Activated B cell treated with CpG ODN at 0.5 μM for 24 hours (primary cell): Measurements from ENCODE around the gene ZNF473. TPM values are rescaled to one million over a fixed set of nuclear protein-coding genes. Genes with fewer than 3 reads are reported as not detected.
"Not testable (repeated sequence)": the region's sequence is repeated elsewhere in the genome, so short reads cannot be mapped to it uniquely, and the experiment has no call there.

ENCODE experiments used
- ATAC-seq: fragments of 200-7000 bp; cut with Tn5 transposase; one replicate; pipeline ENCODE4 v1.10.0; 2021; ENCODE audit warnings: low read depth, mild to moderate bottlenecking, moderate library complexity
- CTCF ChIA-PET: fragments of 350-600 bp; sonication (Branson Sonifier 250); formaldehyde crosslinking; loops from one replicate; lab custom pipeline; 2021; ENCODE audit warnings: antibody characterized with exemption; lab: Charles Lee
- POLR2A ChIA-PET: fragments of 350-600 bp; sonication (Branson Sonifier 250); formaldehyde crosslinking; loops from one replicate; lab custom pipeline; 2021; ENCODE audit warnings: antibody characterized with exemption; lab: Charles Lee
- DNase-seq: peaks from one replicate; pipeline ENCODE4 v3.0.0; 2022
- H3K27ac Mint-ChIP-seq: one replicate; pipeline ENCODE4 v1.8.0; 2020; ENCODE audit warnings: mixed read lengths
- H3K27me3 Mint-ChIP-seq: one replicate; pipeline ENCODE4 v1.8.0; 2021; ENCODE audit warnings: mixed read lengths
- H3K36me3 Mint-ChIP-seq: one replicate; pipeline ENCODE4 v1.8.0; 2021; ENCODE audit warnings: low read depth, mixed read lengths
- H3K4me1 Mint-ChIP-seq: one replicate; pipeline ENCODE4 v1.8.0; 2021; ENCODE audit warnings: mixed read lengths
- H3K4me3 Mint-ChIP-seq: one replicate; pipeline ENCODE4 v1.8.0; 2020; ENCODE audit warnings: mild to moderate bottlenecking, mixed read lengths
- H3K9me3 Mint-ChIP-seq: one replicate; pipeline ENCODE4 v1.8.0; 2020; ENCODE audit warnings: mixed read lengths
- intact Hi-C: fragments of 100-400 bp; cut with micrococcal nuclease; formaldehyde crosslinking; loops from one replicate; pipeline ENCODE4 v1.15.1; 2024
- total RNA-seq: library from RNA; stranded (reverse); gene quantifications from 2 replicates; pipeline ENCODE4 v1.2.3, GENCODE V29; 2022

ZNF473 gene
- total RNA-seq, 1 donor from 2014 or later = 14.2 TPM

- H3K27me3 Mint-ChIP-seq, intact Hi-C loops, H3K4me1 Mint-ChIP-seq, H3K27ac Mint-ChIP-seq, H3K4me3 Mint-ChIP-seq, H3K36me3 Mint-ChIP-seq, POLR2A ChIA-PET, DNase-seq, H3K9me3 Mint-ChIP-seq, CTCF ChIA-PET, ATAC-seq: not testable (repeated sequence)
These were observed 61.3 kb downstream of the ZNF473 start for GRCh38 chr19:50087153-50087552.

- DNase-seq, POLR2A ChIA-PET, H3K9me3 Mint-ChIP-seq, ATAC-seq, H3K27me3 Mint-ChIP-seq, H3K4me3 Mint-ChIP-seq, H3K27ac Mint-ChIP-seq, intact Hi-C loops, H3K4me1 Mint-ChIP-seq, H3K36me3 Mint-ChIP-seq, CTCF ChIA-PET: not testable (repeated sequence)
These were observed 64.9 kb downstream of the ZNF473 start for GRCh38 chr19:50090706-50091105.

- H3K4me1 Mint-ChIP-seq, H3K27ac Mint-ChIP-seq, H3K4me3 Mint-ChIP-seq, CTCF ChIA-PET, intact Hi-C loops, ATAC-seq, H3K36me3 Mint-ChIP-seq, DNase-seq, H3K9me3 Mint-ChIP-seq, POLR2A ChIA-PET, H3K27me3 Mint-ChIP-seq: not testable (repeated sequence)
These were observed 66.0 kb downstream of the ZNF473 start for GRCh38 chr19:50091786-50092185.

DNA sequence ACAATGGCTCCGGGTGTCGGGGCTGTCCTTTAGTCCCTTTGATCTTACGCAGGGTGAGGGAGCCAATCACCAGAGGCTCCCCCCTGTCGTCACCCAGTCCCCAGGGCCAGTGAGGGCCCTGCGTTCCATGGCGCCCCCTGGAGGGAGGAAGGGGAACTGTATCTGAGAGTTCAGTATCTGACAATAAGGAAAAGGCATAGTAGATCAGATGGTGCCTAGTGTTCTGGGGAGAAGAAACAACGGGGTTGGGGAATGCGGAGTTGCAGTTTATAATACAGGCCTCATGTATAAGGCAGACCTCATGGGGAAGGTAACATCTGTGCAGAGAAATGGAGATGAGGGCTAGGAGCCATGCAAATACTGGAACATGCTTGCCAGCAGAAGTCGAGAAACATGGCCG lies 66.8 kb downstream of the ZNF473 start:
- POLR2A ChIA-PET, ATAC-seq, H3K4me1 Mint-ChIP-seq, H3K27ac Mint-ChIP-seq, intact Hi-C loops, DNase-seq, H3K36me3 Mint-ChIP-seq, CTCF ChIA-PET, H3K27me3 Mint-ChIP-seq, H3K9me3 Mint-ChIP-seq, H3K4me3 Mint-ChIP-seq: not testable (repeated sequence)

GRCh38 chr19:50097884-50098283 lies 72.1 kb downstream of the ZNF473 start:
- H3K36me3 Mint-ChIP-seq, intact Hi-C loops, DNase-seq, H3K27me3 Mint-ChIP-seq, POLR2A ChIA-PET, CTCF ChIA-PET, H3K4me3 Mint-ChIP-seq, H3K27ac Mint-ChIP-seq, H3K4me1 Mint-ChIP-seq, H3K9me3 Mint-ChIP-seq, ATAC-seq: not testable (repeated sequence)

DNA sequence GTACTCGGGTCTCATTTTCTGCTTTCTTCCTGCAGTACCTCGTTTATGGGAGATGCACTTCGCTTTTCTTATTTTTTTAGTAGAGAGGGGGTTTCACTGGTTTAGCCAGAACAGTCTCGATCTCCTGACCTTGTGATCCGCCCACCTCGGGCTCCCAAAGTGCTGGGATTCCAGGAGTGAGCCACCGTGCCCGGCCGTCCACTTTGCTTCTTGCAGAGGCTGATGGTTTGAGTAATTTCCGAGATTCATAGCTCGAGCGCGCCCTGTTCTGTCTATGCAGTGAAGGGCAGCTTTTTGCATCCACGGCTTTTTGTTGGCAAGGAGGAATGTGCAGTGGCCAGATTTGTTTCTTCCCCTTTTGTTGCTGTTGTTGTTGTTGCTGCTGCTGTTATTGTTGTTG lies 73.1 kb downstream of the ZNF473 start:
- POLR2A ChIA-PET, H3K36me3 Mint-ChIP-seq, H3K27ac Mint-ChIP-seq, ATAC-seq, H3K4me1 Mint-ChIP-seq, H3K4me3 Mint-ChIP-seq, intact Hi-C loops, H3K27me3 Mint-ChIP-seq, CTCF ChIA-PET, H3K9me3 Mint-ChIP-seq, DNase-seq: not testable (repeated sequence)

GRCh38 chr19:50099696-50100095 lies 73.9 kb downstream of the ZNF473 start:
- DNase-seq, ATAC-seq, H3K4me3 Mint-ChIP-seq, CTCF ChIA-PET, H3K4me1 Mint-ChIP-seq, H3K36me3 Mint-ChIP-seq, H3K27ac Mint-ChIP-seq, H3K9me3 Mint-ChIP-seq, H3K27me3 Mint-ChIP-seq, intact Hi-C loops, POLR2A ChIA-PET: not testable (repeated sequence)

GRCh38 chr19:50100946-50101345 lies 75.1 kb downstream of the ZNF473 start:
- H3K4me3 Mint-ChIP-seq, POLR2A ChIA-PET, H3K4me1 Mint-ChIP-seq, H3K27ac Mint-ChIP-seq, H3K9me3 Mint-ChIP-seq, H3K36me3 Mint-ChIP-seq, DNase-seq, H3K27me3 Mint-ChIP-seq, ATAC-seq, intact Hi-C loops, CTCF ChIA-PET: not testable (repeated sequence)

Other genes with a start within 250 kb of the ZNF473 start
- 12.0 and 15.0 TPM in 2 replicates for gene FUZ, start 212.7 kb upstream of the ZNF473 start, total RNA-seq
- 70.1 and 88.8 TPM in 2 replicates for gene MED25, start 207.7 kb upstream of the ZNF473 start, total RNA-seq
- gene PTOV1, start 174.8 kb upstream of the ZNF473 start, total RNA-seq = 103 and 107 TPM in 2 replicates
- 174 and 205 TPM in 2 replicates for gene PNKP, start 158.4 kb upstream of the ZNF473 start, total RNA-seq
- gene AKT1S1, start 148.7 kb upstream of the ZNF473 start, total RNA-seq = 21.3 and 28.7 TPM in 2 replicates
- gene TBC1D17, start 148.3 kb upstream of the ZNF473 start, total RNA-seq = 51.1 and 57.0 TPM in 2 replicates
- gene IL4I1, start 129.1 kb upstream of the ZNF473 start, total RNA-seq = 24.0 and 25.5 TPM in 2 replicates
- gene ATF5, start 96.8 kb upstream of the ZNF473 start, total RNA-seq = 198 and 199 TPM in 2 replicates
- gene NUP62, start 96.5 kb upstream of the ZNF473 start, total RNA-seq = 96.8 and 114 TPM in 2 replicates
- gene SIGLEC11, start 64.8 kb upstream of the ZNF473 start, total RNA-seq = not detected in 2 replicates
- 71.1 and 82.6 TPM in 2 replicates for gene VRK3, start 633 bp upstream of the ZNF473 start, total RNA-seq
- gene IZUMO2, start 137.3 kb downstream of the ZNF473 start, total RNA-seq = not detected in 2 replicates
- gene MYH14, start 177.6 kb downstream of the ZNF473 start, total RNA-seq = not detected in 2 replicates